BLaER1 (cell line): ENCODE measurements around the gene TNFRSF25.
A peak's percentile ranks its signal among the peaks of the same experiment; 100 is the strongest.

Source experiments
- H3K27ac ChIP-seq: shearing (Covaris generic); formaldehyde crosslinking; 2 replicates; pipeline ENCODE4 v1.8.1; 2022
- H3K27me3 ChIP-seq: shearing (Covaris generic); formaldehyde crosslinking; 2 replicates; pipeline ENCODE4 v1.8.1; 2022
- H3K36me3 ChIP-seq: shearing (Covaris generic); formaldehyde crosslinking; 2 replicates; pipeline ENCODE4 v1.8.1; 2022
- H3K4me1 ChIP-seq: shearing (Covaris generic); formaldehyde crosslinking; 2 replicates; pipeline ENCODE4 v1.8.1; 2022
- H3K4me2 ChIP-seq: shearing (Covaris generic); formaldehyde crosslinking; 2 replicates; pipeline ENCODE4 v1.8.1; 2022
- H3K4me3 ChIP-seq: shearing (Covaris generic); formaldehyde crosslinking; 2 replicates; pipeline ENCODE4 v1.8.1; 2022
- H3K9ac ChIP-seq: shearing (Covaris generic); formaldehyde crosslinking; 2 replicates; pipeline ENCODE4 v1.8.1; 2022
- H3K9me3 ChIP-seq: shearing (Covaris generic); formaldehyde crosslinking; 2 replicates; pipeline ENCODE4 v1.8.1; 2022
- H4K20me1 ChIP-seq: shearing (Covaris generic); formaldehyde crosslinking; 2 replicates; pipeline ENCODE4 v1.8.1; 2022
- Cebpa-rat ChIP-seq: shearing (Covaris generic); IDR thresholded peaks from 2 replicates; pipeline ENCODE4 v1.8.1; 2022

The TNFRSF25 gene

GRCh38 chr1:6425658-6426057 is 40.3 kb downstream of the TNFRSF25 start:
- Histone ChIP-seq H3K27ac (no peak overlapping the region), H3K4me3 (peak overlapping the region; percentile 58), H3K4me2 (peak overlapping the region; percentile 92), H3K4me1 (peaks cover 68% of the 10 kb centered on the region), H3K9me3 (no peaks in the 10 kb centered on the region), H4K20me1 (peaks cover 40% of the 10 kb centered on the region), H3K9ac (no peak overlapping the region; the same call in 1 of the 2 replicates), H3K27me3 (peaks cover 74% of the 10 kb centered on the region), H3K36me3 (no peaks in the 10 kb centered on the region)
- no peak for TF ChIP-seq Cebpa-rat

- Histone ChIP-seq H3K27ac (no peak within 1 kb of the TSS), H3K4me3 (peak within 1 kb of the TSS; percentile 58), H4K20me1 (peaks cover 40% of the 10 kb centered on the region), H3K9ac (no peak within 1 kb of the TSS; the same call in 1 of the 2 replicates), H3K9me3 (no peaks in the 10 kb centered on the region), H3K27me3 (peaks cover 78% of the 10 kb centered on the region), H3K36me3 (no peaks in the 10 kb centered on the region), H3K4me2 (peak within 1 kb of the TSS; percentile 92), H3K4me1 (peaks cover 76% of the 10 kb centered on the region)
- no peak for TF ChIP-seq Cebpa-rat
Measured at GRCh38 chr1:6424619-6425593, 41.1 kb downstream of the TNFRSF25 start, which contains the start of gene ESPN. Gene ESPN, plus strand, starts transcription at chr1:6424776. Its CDS starts 180 bp downstream, at chr1:6424956.

GRCh38 chr1:6424000-6424565 is 41.9 kb downstream of the TNFRSF25 start:
- no peak for TF ChIP-seq Cebpa-rat
- H3K4me3 ChIP-seq = peak overlapping the region; percentile 56
- H3K4me2 ChIP-seq = peak overlapping the region; percentile 92
- H3K9ac ChIP-seq = no peak overlapping the region
- H3K27me3 ChIP-seq = peaks cover 86% of the 10 kb centered on the region
- no peak overlapping the region for H3K27ac ChIP-seq
- no peaks in the 10 kb centered on the region for H3K36me3 ChIP-seq
- peaks cover 42% of the 10 kb centered on the region for H4K20me1 ChIP-seq
- H3K9me3 ChIP-seq = no peaks in the 10 kb centered on the region
- peaks cover 79% of the 10 kb centered on the region for H3K4me1 ChIP-seq

GRCh38 chr1:6423321-6423999 is 42.5 kb downstream of the TNFRSF25 start:
- Histone ChIP-seq H3K4me2 (peak overlapping the region; percentile 92), H3K27me3 (peaks cover 92% of the 10 kb centered on the region), H3K9me3 (no peaks in the 10 kb centered on the region), H3K4me3 (peak overlapping the region; percentile 56), H3K9ac (no peak overlapping the region), H4K20me1 (peaks cover 48% of the 10 kb centered on the region), H3K36me3 (no peaks in the 10 kb centered on the region), H3K27ac (no peak overlapping the region), H3K4me1 (peaks cover 86% of the 10 kb centered on the region)
- TF ChIP-seq Cebpa-rat = no peak

GRCh38 chr1:6421266-6421665 is 44.7 kb downstream of the TNFRSF25 start:
- no peaks in the 10 kb centered on the region for H3K36me3 ChIP-seq
- no peaks in the 10 kb centered on the region for H3K9me3 ChIP-seq
- H3K4me1 ChIP-seq = peaks cover 77% of the 10 kb centered on the region
- no peak overlapping the region for H3K4me3 ChIP-seq
- H3K9ac ChIP-seq = no peak overlapping the region
- peak overlapping the region; percentile 99 for H3K4me2 ChIP-seq
- no peak for TF ChIP-seq Cebpa-rat
- peaks cover 44% of the 10 kb centered on the region for H4K20me1 ChIP-seq
- no peak overlapping the region for H3K27ac ChIP-seq
- H3K27me3 ChIP-seq = peaks cover 99% of the 10 kb centered on the region

- peak overlapping the region; percentile 69 for H3K4me3 ChIP-seq
- peaks cover 37% of the 10 kb centered on the region for H4K20me1 ChIP-seq
- H3K9me3 ChIP-seq = no peaks in the 10 kb centered on the region
- H3K36me3 ChIP-seq = no peaks in the 10 kb centered on the region
- H3K27me3 ChIP-seq = peaks cover 99% of the 10 kb centered on the region
- peak overlapping the region; percentile 64; the same call in 1 of the 2 replicates for H3K9ac ChIP-seq
- TF ChIP-seq Cebpa-rat = no peak
- peaks cover 70% of the 10 kb centered on the region for H3K4me1 ChIP-seq
- H3K27ac ChIP-seq = peak overlapping the region; percentile 65
- peak overlapping the region; percentile 99 for H3K4me2 ChIP-seq
Measured at GRCh38 chr1:6420454-6421042, 45.4 kb downstream of the TNFRSF25 start.

GRCh38 chr1:6419804-6420453 is 46.0 kb downstream of the TNFRSF25 start, which contains the start of gene HES2:
Gene HES2, minus strand, starts transcription at chr1:6419919. Its CDS starts 99 bp downstream, at chr1:6419820.
- H3K27me3 ChIP-seq = peaks cover 97% of the 10 kb centered on the region
- H3K4me1 ChIP-seq = peaks cover 64% of the 10 kb centered on the region
- peak within 1 kb of the TSS; percentile 64 for H3K9ac ChIP-seq
- peak within 1 kb of the TSS; percentile 99 for H3K4me2 ChIP-seq
- peak within 1 kb of the TSS; percentile 69 for H3K4me3 ChIP-seq
- H4K20me1 ChIP-seq = peaks cover 33% of the 10 kb centered on the region
- no peak for TF ChIP-seq Cebpa-rat
- no peaks in the 10 kb centered on the region for H3K36me3 ChIP-seq
- H3K9me3 ChIP-seq = no peaks in the 10 kb centered on the region
- H3K27ac ChIP-seq = peak within 1 kb of the TSS; percentile 65

- Histone ChIP-seq H3K4me3 (peak overlapping the region; percentile 69), H3K27me3 (peaks cover 92% of the 10 kb centered on the region), H3K27ac (no peak overlapping the region)
Measured at GRCh38 chr1:6419397-6419803, 46.6 kb downstream of the TNFRSF25 start.

More at GRCh38 chr1:6419397-6419803, 46.6 kb downstream of the TNFRSF25 start:
- no peaks in the 10 kb centered on the region for H3K9me3 ChIP-seq
- H3K36me3 ChIP-seq = no peaks in the 10 kb centered on the region
- peak overlapping the region; percentile 99 for H3K4me2 ChIP-seq
- H3K9ac ChIP-seq = peak overlapping the region; percentile 64; the same call in 1 of the 2 replicates
- TF ChIP-seq Cebpa-rat = no peak
- H3K4me1 ChIP-seq = peaks cover 65% of the 10 kb centered on the region
- H4K20me1 ChIP-seq = peaks cover 33% of the 10 kb centered on the region
